Measurements from ENCODE around the gene CCL28. TPM values are rescaled to one million over a fixed set of nuclear protein-coding genes. Genes with fewer than 3 reads are reported as not detected.

The CCL28 gene
- total RNA-seq, 3 donors from 2014 or later = 5.5 to 6.3 (median 5.9) TPM

GRCh38 chr5:43358301-43358700, 53.9 kb downstream of the CCL28 start:
- Mint-ChIP-seq H3K4me3 (no peak overlapping the region), H3K36me3 (ENCODE audit: insufficient read depth) (no peaks in the 10 kb centered on the region), H3K4me1 (ENCODE audit: low read depth) (no peaks in the 10 kb centered on the region), H3K9me3 (peaks cover 26% of the 10 kb centered on the region), H3K27me3 (ENCODE audit: low read depth) (peaks cover 5% of the 10 kb centered on the region)
- DNase-seq = no peak
- no peak for ATAC-seq

GRCh38 chr5:43357878-43358281, 54.3 kb downstream of the CCL28 start:
- Mint-ChIP-seq H3K36me3 (ENCODE audit: insufficient read depth) (no peaks in the 10 kb centered on the region), H3K4me3 (no peak overlapping the region), H3K9me3 (peaks cover 26% of the 10 kb centered on the region), H3K27me3 (ENCODE audit: low read depth) (peaks cover 5% of the 10 kb centered on the region), H3K4me1 (ENCODE audit: low read depth) (no peaks in the 10 kb centered on the region)
- ATAC-seq (no peak), DNase-seq (no peak)

GRCh38 chr5:43357067-43357466, 55.1 kb downstream of the CCL28 start:
- no peaks in the 10 kb centered on the region for H3K36me3 Mint-ChIP-seq (ENCODE audit: insufficient read depth)
- DNase-seq (no peak), ATAC-seq (no peak)
- peaks cover 25% of the 10 kb centered on the region for H3K9me3 Mint-ChIP-seq
- peaks cover 5% of the 10 kb centered on the region for H3K27me3 Mint-ChIP-seq (ENCODE audit: low read depth)
- H3K4me3 Mint-ChIP-seq = no peak overlapping the region
- no peaks in the 10 kb centered on the region for H3K4me1 Mint-ChIP-seq (ENCODE audit: low read depth)

- Mint-ChIP-seq H3K36me3 (ENCODE audit: insufficient read depth) (no peaks in the 10 kb centered on the region), H3K27me3 (ENCODE audit: low read depth) (peaks cover 5% of the 10 kb centered on the region), H3K4me3 (no peak overlapping the region), H3K9me3 (peaks cover 9% of the 10 kb centered on the region), H3K4me1 (ENCODE audit: low read depth) (no peaks in the 10 kb centered on the region)
- DNase-seq = no peak
- no peak for ATAC-seq
These were observed 57.4 kb downstream of the CCL28 start for GRCh38 chr5:43354774-43355173.

- ATAC-seq = no peak
- no peak overlapping the region for H3K4me3 Mint-ChIP-seq
These were observed 58.5 kb downstream of the CCL28 start for GRCh38 chr5:43353668-43354067.

GRCh38 chr5:43352915-43353314, 59.3 kb downstream of the CCL28 start:
- Mint-ChIP-seq H3K4me3 (no peak overlapping the region), H3K4me1 (ENCODE audit: low read depth) (no peaks in the 10 kb centered on the region), H3K36me3 (ENCODE audit: insufficient read depth) (no peaks in the 10 kb centered on the region), H3K9me3 (no peaks in the 10 kb centered on the region), H3K27me3 (ENCODE audit: low read depth) (peaks cover 8% of the 10 kb centered on the region)
- DNase-seq = no peak
- no peak for ATAC-seq

More at GRCh38 chr5:43353668-43354067, 58.5 kb downstream of the CCL28 start:
- no peaks in the 10 kb centered on the region for H3K36me3 Mint-ChIP-seq (ENCODE audit: insufficient read depth)
- no peaks in the 10 kb centered on the region for H3K4me1 Mint-ChIP-seq (ENCODE audit: low read depth)
- H3K9me3 Mint-ChIP-seq = no peaks in the 10 kb centered on the region
- H3K27me3 Mint-ChIP-seq (ENCODE audit: low read depth) = peaks cover 6% of the 10 kb centered on the region
- no peak for DNase-seq

GRCh38 chr5:43352131-43352530, 60.1 kb downstream of the CCL28 start:
- Mint-ChIP-seq H3K4me3 (no peak overlapping the region), H3K36me3 (ENCODE audit: insufficient read depth) (no peaks in the 10 kb centered on the region), H3K27me3 (ENCODE audit: low read depth) (peaks cover 8% of the 10 kb centered on the region), H3K9me3 (no peaks in the 10 kb centered on the region), H3K4me1 (ENCODE audit: low read depth) (no peaks in the 10 kb centered on the region)
- DNase-seq (no peak), ATAC-seq (no peak)

- ATAC-seq (no peak), DNase-seq (no peak)
- Mint-ChIP-seq H3K9me3 (peaks cover 4% of the 10 kb centered on the region), H3K36me3 (ENCODE audit: insufficient read depth) (no peaks in the 10 kb centered on the region), H3K4me3 (no peak overlapping the region), H3K27me3 (ENCODE audit: low read depth) (peaks cover 6% of the 10 kb centered on the region), H3K4me1 (ENCODE audit: low read depth) (no peaks in the 10 kb centered on the region)
These were observed 63.3 kb downstream of the CCL28 start for GRCh38 chr5:43348861-43349363.

- DNase-seq (no peak), ATAC-seq (no peak)
- Mint-ChIP-seq H3K4me3 (no peak overlapping the region), H3K27me3 (ENCODE audit: low read depth) (peaks cover 12% of the 10 kb centered on the region), H3K36me3 (ENCODE audit: insufficient read depth) (no peaks in the 10 kb centered on the region), H3K9me3 (peaks cover 4% of the 10 kb centered on the region), H3K4me1 (ENCODE audit: low read depth) (no peaks in the 10 kb centered on the region)
These were observed 64.0 kb downstream of the CCL28 start for GRCh38 chr5:43348207-43348606.

GRCh38 chr5:43338862-43339261, 73.3 kb downstream of the CCL28 start:
- no peaks in the 10 kb centered on the region for H3K36me3 Mint-ChIP-seq (ENCODE audit: insufficient read depth)
- H3K27me3 Mint-ChIP-seq (ENCODE audit: low read depth) = peaks cover 33% of the 10 kb centered on the region
- no peak for DNase-seq
- no peak for ATAC-seq
- H3K9me3 Mint-ChIP-seq = peaks cover 22% of the 10 kb centered on the region
- H3K4me1 Mint-ChIP-seq (ENCODE audit: low read depth) = peaks cover 3% of the 10 kb centered on the region
- H3K4me3 Mint-ChIP-seq = no peak overlapping the region

- H3K9me3 Mint-ChIP-seq = peaks cover 33% of the 10 kb centered on the region
- H3K27me3 Mint-ChIP-seq (ENCODE audit: low read depth) = peaks cover 38% of the 10 kb centered on the region
- ATAC-seq (peak; percentile 94), DNase-seq (no peak)
- H3K4me1 Mint-ChIP-seq (ENCODE audit: low read depth) = peaks cover 3% of the 10 kb centered on the region
- H3K36me3 Mint-ChIP-seq (ENCODE audit: insufficient read depth) = no peaks in the 10 kb centered on the region
- no peak overlapping the region for H3K4me3 Mint-ChIP-seq
These were observed 76.0 kb downstream of the CCL28 start for GRCh38 chr5:43336159-43336558.

- DNase-seq (no peak), ATAC-seq (no peak)
- peaks cover 3% of the 10 kb centered on the region for H3K4me1 Mint-ChIP-seq (ENCODE audit: low read depth)
- H3K9me3 Mint-ChIP-seq = peaks cover 33% of the 10 kb centered on the region
- H3K27me3 Mint-ChIP-seq (ENCODE audit: low read depth) = peaks cover 39% of the 10 kb centered on the region
- no peak overlapping the region for H3K4me3 Mint-ChIP-seq
- H3K36me3 Mint-ChIP-seq (ENCODE audit: insufficient read depth) = no peaks in the 10 kb centered on the region
These were observed 76.5 kb downstream of the CCL28 start for GRCh38 chr5:43335681-43336080.

GRCh38 chr5:43332401-43332800, 79.8 kb downstream of the CCL28 start:
- Mint-ChIP-seq H3K4me3 (no peak overlapping the region), H3K9me3 (peaks cover 25% of the 10 kb centered on the region)

More at GRCh38 chr5:43332401-43332800, 79.8 kb downstream of the CCL28 start:
- peaks cover 3% of the 10 kb centered on the region for H3K4me1 Mint-ChIP-seq (ENCODE audit: low read depth)
- H3K27me3 Mint-ChIP-seq (ENCODE audit: low read depth) = peaks cover 28% of the 10 kb centered on the region
- DNase-seq = no peak
- ATAC-seq = no peak
- H3K36me3 Mint-ChIP-seq (ENCODE audit: insufficient read depth) = no peaks in the 10 kb centered on the region
